HEK293 (cell line): ENCODE measurements around the gene CDK12.
A peak's percentile ranks its signal among the peaks of the same experiment; 100 is the strongest.

Experiments
- CTCF ChIP-seq: fragments of 450-650 bp; formaldehyde crosslinking; IDR thresholded peaks from 2 replicates; pipeline ENCODE4 v1.5.1; 2016; ENCODE audit warnings: missing biosample characterization, missing genetic modification characterization
- MYNN ChIP-seq: fragments of 450-650 bp; formaldehyde crosslinking; IDR thresholded peaks from 2 replicates; pipeline ENCODE4 v1.5.1; 2016; ENCODE audit warnings: missing biosample characterization, missing genetic modification characterization, borderline replicate concordance
- YY1 ChIP-seq: fragments of 450-650 bp; formaldehyde crosslinking; IDR thresholded peaks from 2 replicates; pipeline ENCODE4 v1.5.1; 2018; ENCODE audit warnings: missing biosample characterization, missing genetic modification characterization
- ZNF140 ChIP-seq: fragments of 450-650 bp; formaldehyde crosslinking; IDR thresholded peaks from 2 replicates; pipeline ENCODE4 v1.5.1; 2016; ENCODE audit warnings: missing biosample characterization, missing genetic modification characterization
- ZNF394 ChIP-seq: fragments of 450-650 bp; formaldehyde crosslinking; IDR thresholded peaks from 2 replicates; pipeline ENCODE4 v1.5.1; 2016; ENCODE audit warnings: missing biosample characterization, missing genetic modification characterization, mild to moderate bottlenecking, moderate library complexity, borderline replicate concordance
- ZNF416 ChIP-seq: fragments of 450-650 bp; formaldehyde crosslinking; IDR thresholded peaks from 2 replicates; pipeline ENCODE4 v1.5.1; 2016; ENCODE audit warnings: missing biosample characterization, missing genetic modification characterization
- ZNF514 ChIP-seq: fragments of 450-650 bp; formaldehyde crosslinking; IDR thresholded peaks from 2 replicates; pipeline ENCODE4 v1.5.1; 2016; ENCODE audit warnings: missing biosample characterization, missing genetic modification characterization
- ZNF558 ChIP-seq: fragments of 450-650 bp; formaldehyde crosslinking; IDR thresholded peaks from 2 replicates; pipeline ENCODE4 v1.5.1; 2016; ENCODE audit warnings: missing biosample characterization, missing genetic modification characterization
- ZNF664 ChIP-seq: fragments of 450-650 bp; formaldehyde crosslinking; IDR thresholded peaks from 2 replicates; pipeline ENCODE4 v1.5.1; 2016; ENCODE audit warnings: missing biosample characterization, missing genetic modification characterization
- ZSCAN5A ChIP-seq: fragments of 450-650 bp; formaldehyde crosslinking; IDR thresholded peaks from 2 replicates; pipeline ENCODE4 v1.5.1; 2016; ENCODE audit warnings: missing biosample characterization, missing genetic modification characterization

GRCh38 chr17:39527220-39527813, 66.0 kb downstream of the CDK12 start:
- peak; percentile 66; the same call in 1 of the 2 replicates for TF ChIP-seq CTCF
- no peak for TF ChIP-seq YY1 (tag by site-specific recombination)
- TF ChIP-seq ZNF140 (tag by site-specific recombination) = no peak
- no peak for TF ChIP-seq ZNF394 (tag by site-specific recombination)
- TF ChIP-seq ZNF558 = no peak
- no peak for TF ChIP-seq ZNF664 (tag by site-specific recombination)
- TF ChIP-seq MYNN (tag by site-specific recombination) = no peak
- TF ChIP-seq ZNF514 = no peak
- no peak for TF ChIP-seq ZNF416 (tag by site-specific recombination)
- no peak for TF ChIP-seq ZSCAN5A (tag by site-specific recombination)
